Smooth muscle cell (in vitro differentiated cells): Measurements from ENCODE around the gene EEF2. TPM values are rescaled to one million over a fixed set of nuclear protein-coding genes. Genes with fewer than 3 reads are reported as not detected.

ENCODE experiments used
- DNase-seq: peaks from one replicate; lab custom pipeline; 2025; ENCODE audit not compliant: unreplicated experiment; lab: John Stamatoyannopoulos, UW
- H2AFZ ChIP-seq: fragments of 200-600 bp; sonication (generic); 2 replicates; pipeline ENCODE4 v1.6.0; 2016; ENCODE audit warnings: antibody characterized with exemption, low read depth, mild to moderate bottlenecking
- H3F3A ChIP-seq: fragments of 200-600 bp; sonication (generic); 2 replicates; pipeline ENCODE4 v1.6.0; 2017; ENCODE audit warnings: antibody characterized with exemption, low read depth
- H3K27ac ChIP-seq: fragments of 200-600 bp; sonication (generic); 2 replicates; pipeline ENCODE4 v1.5.1; 2016; ENCODE audit warnings: low read depth, mild to moderate bottlenecking
- H3K27me3 ChIP-seq: fragments of 200-600 bp; sonication (generic); 2 replicates; pipeline ENCODE4 v1.6.1; 2016; ENCODE audit warnings: low read depth, mild to moderate bottlenecking
- H3K36me3 ChIP-seq: fragments of 200-600 bp; sonication (generic); 2 replicates; pipeline ENCODE4 v1.5.1; 2016; ENCODE audit warnings: low read depth
- H3K4me1 ChIP-seq: fragments of 200-600 bp; sonication (generic); 2 replicates; pipeline ENCODE4 v1.5.1; 2016; ENCODE audit warnings: low read depth
- H3K4me2 ChIP-seq: fragments of 200-600 bp; sonication (generic); 2 replicates; pipeline ENCODE4 v1.6.0; 2016; ENCODE audit warnings: mild to moderate bottlenecking
- H3K4me3 ChIP-seq: fragments of 200-600 bp; sonication (generic); 2 replicates; pipeline ENCODE4 v1.5.1; 2016; ENCODE audit warnings: mild to moderate bottlenecking
- H3K79me2 ChIP-seq: fragments of 200-600 bp; sonication (generic); 2 replicates; pipeline ENCODE4 v1.6.0; 2016; ENCODE audit warnings: low read depth, mild to moderate bottlenecking
- H3K9ac ChIP-seq: fragments of 200-600 bp; sonication (generic); 2 replicates; pipeline ENCODE4 v1.6.0; 2016; ENCODE audit warnings: low read depth
- H3K9me3 ChIP-seq: fragments of 200-600 bp; sonication (generic); replicated peaks from 2 replicates; pipeline ENCODE4 v1.5.1; 2016; ENCODE audit warnings: low read depth
- H4K20me1 ChIP-seq: fragments of 200-600 bp; sonication (generic); 2 replicates; pipeline ENCODE4 v1.6.0; 2016; ENCODE audit warnings: low read depth
- WGBS: methylation state at CpG from one replicate; pipeline ENCODE4 v1.1.7; 2016; ENCODE audit warnings: low lambda C conversion rate; 5-methylcytosine and 5-hydroxymethylcytosine counted together
- polyA plus RNA-seq: library from polyadenylated mRNA; unstranded; fragments of >200 nt; fragmentation: Nextera tagmentation; extraction: Ambion mirVana; gene quantifications from 2 replicates; pipeline ENCODE4 v1.2.1, GENCODE V29; 2016
- total RNA-seq: library from RNA; depleted of rRNA; stranded (reverse); fragments of >200 nt; gene quantifications from 2 replicates; pipeline ENCODE4 v1.2.3, GENCODE V29; 2014
- TF ChIP-seq, protein P1 (sequence below): fragments of 200-600 bp; sonication (generic); IDR thresholded peaks from 2 replicates; pipeline ENCODE4 v1.5.1; 2017; ENCODE audit warnings: borderline replicate concordance, mild to moderate bottlenecking, antibody characterized with exemption; ENCODE audit not compliant: insufficient read depth, poor library complexity, severe bottlenecking

The EEF2 gene
- total and polyA plus RNA-seq, 2 experiments from 2014 or later: 365 to 903 TPM

DNA sequence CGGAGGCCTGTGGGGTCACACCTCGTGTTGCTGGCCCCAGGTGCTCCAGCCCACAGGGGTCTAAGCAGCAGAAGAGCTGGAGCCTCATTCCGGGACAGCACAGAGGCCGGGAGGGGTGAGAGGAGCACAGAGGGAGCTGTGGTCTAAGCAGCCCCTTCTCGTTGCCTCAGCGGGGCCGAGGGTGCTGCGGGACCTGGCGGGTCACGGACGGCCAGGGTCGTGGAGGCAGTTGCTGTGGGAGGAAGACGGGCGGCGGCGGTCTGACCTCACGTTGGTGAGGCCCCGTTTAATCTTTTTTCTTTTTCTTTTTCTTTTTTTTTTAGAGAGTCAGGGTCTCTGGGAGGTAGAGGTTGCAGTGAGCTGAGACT lies 44.0 kb upstream of the EEF2 start:
- Histone ChIP-seq H3K9ac (no peak overlapping the region), H3K27ac (no peak overlapping the region), H3F3A (no peaks in the 10 kb centered on the region), H3K4me2 (no peak overlapping the region), H3K36me3 (no peaks in the 10 kb centered on the region), H3K79me2 (no peaks in the 10 kb centered on the region), H4K20me1 (peaks cover 7% of the 10 kb centered on the region), H3K4me1 (no peaks in the 10 kb centered on the region), H3K9me3 (no peaks in the 10 kb centered on the region), H3K4me3 (no peak overlapping the region), H2AFZ (no peak overlapping the region), H3K27me3 (no peaks in the 10 kb centered on the region)
- TF ChIP-seq, protein P1, sequence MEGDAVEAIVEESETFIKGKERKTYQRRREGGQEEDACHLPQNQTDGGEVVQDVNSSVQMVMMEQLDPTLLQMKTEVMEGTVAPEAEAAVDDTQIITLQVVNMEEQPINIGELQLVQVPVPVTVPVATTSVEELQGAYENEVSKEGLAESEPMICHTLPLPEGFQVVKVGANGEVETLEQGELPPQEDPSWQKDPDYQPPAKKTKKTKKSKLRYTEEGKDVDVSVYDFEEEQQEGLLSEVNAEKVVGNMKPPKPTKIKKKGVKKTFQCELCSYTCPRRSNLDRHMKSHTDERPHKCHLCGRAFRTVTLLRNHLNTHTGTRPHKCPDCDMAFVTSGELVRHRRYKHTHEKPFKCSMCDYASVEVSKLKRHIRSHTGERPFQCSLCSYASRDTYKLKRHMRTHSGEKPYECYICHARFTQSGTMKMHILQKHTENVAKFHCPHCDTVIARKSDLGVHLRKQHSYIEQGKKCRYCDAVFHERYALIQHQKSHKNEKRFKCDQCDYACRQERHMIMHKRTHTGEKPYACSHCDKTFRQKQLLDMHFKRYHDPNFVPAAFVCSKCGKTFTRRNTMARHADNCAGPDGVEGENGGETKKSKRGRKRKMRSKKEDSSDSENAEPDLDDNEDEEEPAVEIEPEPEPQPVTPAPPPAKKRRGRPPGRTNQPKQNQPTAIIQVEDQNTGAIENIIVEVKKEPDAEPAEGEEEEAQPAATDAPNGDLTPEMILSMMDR: no peak
- whole genome bisulfite sequencing: 96% methylated on average over 18 of the region's 18 CpGs
- DNase-seq: no peak

DNA sequence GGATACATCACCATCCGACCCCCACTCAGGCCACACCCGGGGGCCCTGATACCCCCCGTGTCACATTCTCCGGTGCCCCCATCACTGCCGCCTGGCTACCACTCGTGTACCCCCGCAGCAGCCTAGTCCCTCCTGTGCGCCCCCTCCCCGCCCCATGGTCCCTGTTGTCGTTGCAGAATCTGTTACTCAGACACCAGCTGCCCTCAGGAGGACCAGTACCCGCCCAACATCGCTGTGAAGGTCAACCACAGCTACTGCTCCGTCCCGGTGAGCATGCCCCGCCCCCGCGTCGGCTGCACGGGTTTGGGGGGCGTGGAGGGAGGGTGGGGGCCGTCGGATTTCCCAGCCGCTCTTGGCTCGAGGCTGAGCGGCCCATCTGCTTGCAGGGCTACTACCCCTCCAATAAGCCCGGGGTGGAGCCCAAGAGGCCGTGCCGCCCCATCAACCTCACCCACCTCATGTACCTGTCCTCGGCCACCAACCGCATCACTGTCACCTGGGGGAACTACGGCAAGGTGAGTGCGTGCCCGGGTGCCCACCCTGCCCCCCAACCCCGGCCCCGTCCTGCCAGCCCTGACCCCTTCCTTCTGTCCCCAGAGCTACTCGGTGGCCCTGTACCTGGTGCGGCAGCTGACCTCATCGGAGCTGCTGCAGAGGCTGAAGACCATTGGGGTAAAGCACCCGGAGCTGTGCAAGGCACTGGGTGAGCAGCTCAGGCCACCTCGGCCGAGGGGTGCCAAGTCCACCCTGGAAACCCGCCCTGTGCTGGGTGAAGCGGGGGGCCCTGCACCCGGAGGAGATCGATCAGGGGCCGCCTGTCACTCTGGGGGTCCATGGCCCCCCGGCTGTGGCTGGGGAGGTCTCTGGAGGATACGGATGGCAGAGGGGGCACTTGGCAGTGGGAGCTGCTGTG lies 43.3 kb upstream of the EEF2 start:
- Histone ChIP-seq H3K36me3 (no peaks in the 10 kb centered on the region), H3F3A (no peaks in the 10 kb centered on the region), H3K9ac (no peak overlapping the region), H3K27ac (no peak overlapping the region), H2AFZ (no peak overlapping the region), H4K20me1 (peaks cover 9% of the 10 kb centered on the region), H3K4me1 (no peaks in the 10 kb centered on the region), H3K4me2 (no peak overlapping the region), H3K27me3 (no peaks in the 10 kb centered on the region), H3K79me2 (no peaks in the 10 kb centered on the region), H3K4me3 (no peak overlapping the region), H3K9me3 (no peaks in the 10 kb centered on the region)
- TF ChIP-seq, protein P1: no peak
- DNase-seq: no peak
- WGBS: 99% methylated on average over 47 of the region's 48 CpGs

DNA sequence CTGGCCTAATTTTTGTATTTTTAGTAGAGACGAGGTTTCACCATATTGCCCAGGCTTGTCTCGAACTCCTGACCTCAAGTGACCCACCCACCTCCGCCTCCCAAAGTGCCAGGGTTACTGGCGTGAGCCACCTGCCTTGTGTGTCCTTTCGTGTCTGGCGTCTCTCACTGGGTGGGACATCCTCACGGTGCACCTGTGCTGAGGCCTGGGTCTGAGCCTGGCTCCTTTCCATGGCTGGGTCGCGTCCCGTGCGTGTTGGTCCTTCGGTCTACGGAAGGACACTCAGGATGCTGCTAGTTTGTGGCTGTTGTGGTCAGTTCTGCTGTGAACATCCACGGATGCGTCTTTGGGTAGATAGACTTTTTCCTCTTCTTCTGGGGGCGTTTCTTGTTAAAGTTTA lies 41.9 kb upstream of the EEF2 start:
- TF ChIP-seq, protein P1: no peak
- 96% methylated on average over 16 of the region's 16 CpGs for WGBS

More for the DNA sequence above, 41.9 kb upstream of the EEF2 start:
- Histone ChIP-seq H3K9ac (no peak overlapping the region), H3K4me1 (no peaks in the 10 kb centered on the region), H3F3A (no peaks in the 10 kb centered on the region), H3K4me3 (no peak overlapping the region), H3K79me2 (peaks cover 11% of the 10 kb centered on the region), H3K36me3 (no peaks in the 10 kb centered on the region), H4K20me1 (peaks cover 16% of the 10 kb centered on the region), H3K27ac (no peak overlapping the region), H2AFZ (no peak overlapping the region), H3K9me3 (no peaks in the 10 kb centered on the region), H3K27me3 (no peaks in the 10 kb centered on the region), H3K4me2 (no peak overlapping the region)
- no peak for DNase-seq
